WTC11 (cell line): ENCODE results near the gene TMEM62. TPM values are rescaled to one million over a fixed set of nuclear protein-coding genes. Genes with fewer than 3 reads are reported as not detected.

Experiments
- ATAC-seq: fragments of 200-7000 bp; cut with Tn5 transposase; 2 replicates; pipeline ENCODE4 v1.10.0; 2021; ENCODE audit warnings: mild to moderate bottlenecking, moderate library complexity
- CTCF ChIA-PET: fragments of 300-600 bp; sonication (Branson Sonifier 250); formaldehyde crosslinking; loops from one replicate; lab custom pipeline; 2021; ENCODE audit warnings: antibody characterized with exemption; lab: Charles Lee
- POLR2A ChIA-PET: fragments of 350-600 bp; sonication (Branson Sonifier 250); formaldehyde crosslinking; loops from one replicate; lab custom pipeline; 2021; ENCODE audit warnings: antibody characterized with exemption; lab: Charles Lee
- DNase-seq: peaks from one replicate; pipeline ENCODE4 v3.0.0; 2021; ENCODE audit warnings: low spot score
- H3K27ac Mint-ChIP-seq: 2 replicates; pipeline ENCODE4 v1.8.0; 2021; ENCODE audit warnings: mixed read lengths
- H3K27me3 Mint-ChIP-seq: 2 replicates; pipeline ENCODE4 v1.8.0; 2021; ENCODE audit warnings: low read depth, mild to moderate bottlenecking, moderate library complexity, mixed read lengths
- H3K36me3 Mint-ChIP-seq: 2 replicates; pipeline ENCODE4 v1.8.0; 2021; ENCODE audit warnings: mixed read lengths
- H3K4me1 Mint-ChIP-seq: 2 replicates; pipeline ENCODE4 v1.8.0; 2022; ENCODE audit warnings: mixed read lengths
- H3K4me3 Mint-ChIP-seq: 2 replicates; pipeline ENCODE4 v1.8.0; 2021; ENCODE audit warnings: mild to moderate bottlenecking, moderate library complexity, mixed read lengths
- H3K9me3 Mint-ChIP-seq: 2 replicates; pipeline ENCODE4 v1.8.0; 2021; ENCODE audit warnings: mixed read lengths
- FOXP1 ChIP-seq: sonication (generic); formaldehyde crosslinking; IDR thresholded peaks from 2 replicates; pipeline ENCODE4 v1.8.0; 2022; ENCODE audit warnings: missing genetic modification reagents, mild to moderate bottlenecking, moderate library complexity, borderline replicate concordance
- HMGA2 ChIP-seq: fragments of 250-450 bp; sonication (Bioruptor Pico); IDR thresholded peaks from 2 replicates; pipeline ENCODE4 v1.4.0; 2021; ENCODE audit warnings: mild to moderate bottlenecking, moderate library complexity
- NFYB ChIP-seq: sonication (generic); formaldehyde crosslinking; conservative IDR thresholded peaks from 2 replicates; pipeline ENCODE4 v1.8.0; 2022; ENCODE audit warnings: low read depth, missing genetic modification reagents
- NR1H2 ChIP-seq: sonication (generic); formaldehyde crosslinking; IDR thresholded peaks from 2 replicates; pipeline ENCODE4 v1.9.0; 2021; ENCODE audit warnings: mild to moderate bottlenecking, moderate library complexity, missing genetic modification reagents
- NR3C1 ChIP-seq: sonication (generic); formaldehyde crosslinking; conservative IDR thresholded peaks from 2 replicates; pipeline ENCODE4 v1.8.1; 2023; ENCODE audit warnings: low read depth, mild to moderate bottlenecking, missing genetic modification reagents
- SOX15 ChIP-seq: fragments of 250-450 bp; sonication (Bioruptor Pico); IDR thresholded peaks from 2 replicates; pipeline ENCODE4 v1.9.0; 2021; ENCODE audit warnings: mild to moderate bottlenecking
- TCF7 ChIP-seq: sonication (generic); formaldehyde crosslinking; IDR thresholded peaks from 2 replicates; pipeline ENCODE4 v1.8.0; 2022; ENCODE audit warnings: mild to moderate bottlenecking, low read depth, missing genetic modification reagents, moderate library complexity
- TP53 ChIP-seq: sonication (generic); formaldehyde crosslinking; IDR thresholded peaks from 2 replicates; pipeline ENCODE4 v1.8.1; 2023; ENCODE audit warnings: mild to moderate bottlenecking, missing genetic modification reagents
- ZNF219 ChIP-seq: sonication (generic); formaldehyde crosslinking; IDR thresholded peaks from 2 replicates; pipeline ENCODE4 v1.8.0; 2023; ENCODE audit warnings: missing genetic modification reagents, mild to moderate bottlenecking, borderline replicate concordance
- ZNF317 ChIP-seq: sonication (generic); formaldehyde crosslinking; IDR thresholded peaks from 2 replicates; pipeline ENCODE4 v1.8.1; 2023; ENCODE audit warnings: low read depth, mild to moderate bottlenecking, moderate library complexity, missing genetic modification reagents, borderline replicate concordance
- ZNF671 ChIP-seq: fragments of 250-450 bp; sonication (Bioruptor Pico); IDR thresholded peaks from 2 replicates; pipeline ENCODE4 v1.8.0; 2021; ENCODE audit warnings: mild to moderate bottlenecking
- total RNA-seq: library from RNA; stranded (reverse); gene quantifications from 3 replicates; pipeline ENCODE4 v1.2.3, GENCODE V29; 2021
- TF ChIP-seq, protein P1 (sequence below): fragments of 250-450 bp; sonication (Bioruptor Pico); conservative IDR thresholded peaks from 2 replicates; pipeline ENCODE4 v1.9.0; 2021; ENCODE audit warnings: mild to moderate bottlenecking
- TF ChIP-seq, protein P2 (sequence below): sonication (generic); formaldehyde crosslinking; IDR thresholded peaks from 2 replicates; pipeline ENCODE4 v1.8.1; 2022; ENCODE audit warnings: low read depth, mild to moderate bottlenecking, moderate library complexity, missing genetic modification reagents, borderline replicate concordance
- TF ChIP-seq, protein P3 (sequence below): sonication (generic); formaldehyde crosslinking; IDR thresholded peaks from 2 replicates; pipeline ENCODE4 v1.8.1; 2023; ENCODE audit warnings: mild to moderate bottlenecking, missing genetic modification reagents
- TF ChIP-seq, protein P4 (sequence below): sonication (generic); formaldehyde crosslinking; IDR thresholded peaks from 2 replicates; pipeline ENCODE4 v1.8.1; 2023; ENCODE audit warnings: mild to moderate bottlenecking, missing genetic modification reagents, moderate library complexity
- TF ChIP-seq, protein P5 (sequence below): sonication (generic); formaldehyde crosslinking; IDR thresholded peaks from 2 replicates; pipeline ENCODE4 v1.8.1; 2023; ENCODE audit warnings: mild to moderate bottlenecking, missing genetic modification reagents, borderline replicate concordance

Gene TMEM62
- total RNA-seq, 1 experiment from 2014 or later = 5.6 TPM

DNA sequence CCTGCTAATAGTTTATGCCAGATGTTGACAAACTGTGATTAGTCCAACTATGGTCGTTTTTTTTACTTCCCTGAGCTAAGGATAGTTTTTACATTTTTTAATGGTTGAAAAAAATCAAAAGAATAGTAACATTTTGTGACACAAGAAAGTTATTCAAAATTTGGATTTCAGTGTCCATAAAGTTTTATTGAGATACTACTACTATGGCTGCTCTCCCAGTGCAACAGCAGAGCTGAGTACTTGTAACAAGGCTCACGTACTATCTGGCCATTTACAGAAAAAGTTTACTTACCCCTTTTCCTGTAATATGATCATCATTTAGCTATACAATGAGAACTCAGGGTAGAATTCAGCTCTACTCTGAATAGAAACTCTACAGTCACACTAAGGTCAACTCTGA is 11.5 kb upstream of the TMEM62 start (continued):
- TF ChIP-seq, protein P1, sequence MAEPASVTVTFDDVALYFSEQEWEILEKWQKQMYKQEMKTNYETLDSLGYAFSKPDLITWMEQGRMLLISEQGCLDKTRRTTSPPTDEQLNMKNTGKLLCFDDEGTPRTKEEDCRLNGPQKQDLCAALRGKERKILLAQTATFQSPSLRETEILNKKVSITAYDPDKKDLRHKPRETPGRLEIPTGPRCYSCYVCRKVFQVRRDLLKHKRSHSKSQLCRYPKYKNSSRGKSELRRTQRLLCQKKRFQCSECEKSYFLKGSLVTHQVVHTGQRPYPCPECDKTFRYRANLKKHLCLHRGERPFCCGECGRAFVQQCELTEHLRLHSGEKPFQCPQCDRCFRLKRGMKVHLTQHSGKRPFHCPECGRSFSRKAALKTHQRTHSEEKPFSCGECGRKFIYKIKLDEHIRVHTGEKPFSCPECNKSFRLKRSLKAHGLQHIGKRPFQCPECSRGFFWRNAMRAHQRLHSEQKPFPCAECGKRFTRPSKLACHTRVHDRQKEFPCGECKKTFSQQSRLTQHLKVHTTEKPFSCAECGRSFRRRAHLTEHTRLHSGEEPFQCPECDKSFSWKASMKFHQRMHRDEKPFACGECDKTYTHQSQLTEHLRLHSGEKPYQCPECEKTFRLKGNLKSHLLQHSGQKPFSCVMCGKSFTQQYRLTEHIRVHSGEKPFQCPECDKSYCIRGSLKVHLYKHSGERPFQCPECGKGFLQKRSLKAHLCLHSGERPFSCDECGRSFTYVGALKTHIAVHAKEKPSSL (CRISPR knock-in tag) = no peak
- no peak for TF ChIP-seq FOXP1 (CRISPR knock-in tag)
- no peak for TF ChIP-seq ZNF219 (CRISPR knock-in tag)
- no peak for TF ChIP-seq ZNF317 (CRISPR knock-in tag)
- no peak for TF ChIP-seq TCF7 (CRISPR knock-in tag)

DNA sequence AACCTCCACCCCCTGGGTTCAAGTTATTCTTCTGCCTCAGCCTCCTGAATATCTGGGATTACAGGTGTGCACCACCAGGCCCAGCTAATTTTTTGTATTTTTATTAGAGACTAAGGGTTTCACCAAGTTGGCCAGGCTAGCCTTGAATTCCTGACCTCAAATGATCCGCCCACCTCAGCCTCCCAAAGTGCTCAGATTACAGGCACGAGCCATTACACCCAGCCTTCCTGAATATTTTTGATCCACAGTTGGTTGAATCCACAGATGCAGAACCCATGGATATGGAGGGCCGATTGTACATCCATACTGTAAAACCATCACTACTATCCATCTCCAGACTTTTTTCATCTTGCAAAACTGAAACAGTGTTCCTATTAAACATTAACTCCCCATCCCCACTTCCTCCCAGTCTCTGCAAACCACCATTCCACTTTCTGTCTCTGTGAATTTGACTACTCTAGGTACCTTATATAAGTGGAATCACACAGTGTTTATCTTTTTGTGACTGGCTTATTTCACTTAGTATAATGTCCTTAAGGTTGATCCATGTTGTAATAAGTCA is 8.2 kb upstream of the TMEM62 start:
- peaks cover 61% of the 10 kb centered on the region for H3K27me3 Mint-ChIP-seq
- H3K9me3 Mint-ChIP-seq = peaks cover 26% of the 10 kb centered on the region
- ChIA-PET CTCF (interaction anchor here (0.9 kb wide), 1 partner anchor 100 kb away, joined by 3 read pairs; no protein-coding TSS in a partner anchor), POLR2A (no interaction called here)
- no peak for ATAC-seq
- H3K27ac Mint-ChIP-seq = no peak overlapping the region
- H3K4me1 Mint-ChIP-seq = peaks cover 12% of the 10 kb centered on the region
- no peak for DNase-seq
- no peak overlapping the region for H3K4me3 Mint-ChIP-seq
- H3K36me3 Mint-ChIP-seq = peaks cover 6% of the 10 kb centered on the region; the same call in 1 of the 2 replicates
- TF ChIP-seq, protein P2, sequence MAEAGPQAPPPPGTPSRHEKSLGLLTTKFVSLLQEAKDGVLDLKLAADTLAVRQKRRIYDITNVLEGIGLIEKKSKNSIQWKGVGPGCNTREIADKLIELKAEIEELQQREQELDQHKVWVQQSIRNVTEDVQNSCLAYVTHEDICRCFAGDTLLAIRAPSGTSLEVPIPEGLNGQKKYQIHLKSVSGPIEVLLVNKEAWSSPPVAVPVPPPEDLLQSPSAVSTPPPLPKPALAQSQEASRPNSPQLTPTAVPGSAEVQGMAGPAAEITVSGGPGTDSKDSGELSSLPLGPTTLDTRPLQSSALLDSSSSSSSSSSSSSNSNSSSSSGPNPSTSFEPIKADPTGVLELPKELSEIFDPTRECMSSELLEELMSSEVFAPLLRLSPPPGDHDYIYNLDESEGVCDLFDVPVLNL (CRISPR knock-in tag) = no peak
- no peak for TF ChIP-seq NR1H2 (CRISPR knock-in tag)
- TF ChIP-seq, protein P3, sequence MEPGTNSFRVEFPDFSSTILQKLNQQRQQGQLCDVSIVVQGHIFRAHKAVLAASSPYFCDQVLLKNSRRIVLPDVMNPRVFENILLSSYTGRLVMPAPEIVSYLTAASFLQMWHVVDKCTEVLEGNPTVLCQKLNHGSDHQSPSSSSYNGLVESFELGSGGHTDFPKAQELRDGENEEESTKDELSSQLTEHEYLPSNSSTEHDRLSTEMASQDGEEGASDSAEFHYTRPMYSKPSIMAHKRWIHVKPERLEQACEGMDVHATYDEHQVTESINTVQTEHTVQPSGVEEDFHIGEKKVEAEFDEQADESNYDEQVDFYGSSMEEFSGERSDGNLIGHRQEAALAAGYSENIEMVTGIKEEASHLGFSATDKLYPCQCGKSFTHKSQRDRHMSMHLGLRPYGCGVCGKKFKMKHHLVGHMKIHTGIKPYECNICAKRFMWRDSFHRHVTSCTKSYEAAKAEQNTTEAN (CRISPR knock-in tag) = no peak
- TF ChIP-seq ZNF671 (CRISPR knock-in tag) = no peak
- TF ChIP-seq, protein P4, sequence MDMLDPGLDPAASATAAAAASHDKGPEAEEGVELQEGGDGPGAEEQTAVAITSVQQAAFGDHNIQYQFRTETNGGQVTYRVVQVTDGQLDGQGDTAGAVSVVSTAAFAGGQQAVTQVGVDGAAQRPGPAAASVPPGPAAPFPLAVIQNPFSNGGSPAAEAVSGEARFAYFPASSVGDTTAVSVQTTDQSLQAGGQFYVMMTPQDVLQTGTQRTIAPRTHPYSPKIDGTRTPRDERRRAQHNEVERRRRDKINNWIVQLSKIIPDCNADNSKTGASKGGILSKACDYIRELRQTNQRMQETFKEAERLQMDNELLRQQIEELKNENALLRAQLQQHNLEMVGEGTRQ = no peak
- no peak for TF ChIP-seq TP53 (CRISPR knock-in tag)
- TF ChIP-seq HMGA2 (CRISPR knock-in tag) = no peak
- TF ChIP-seq NFYB = no peak
- no peak for TF ChIP-seq SOX15 (CRISPR knock-in tag)
- TF ChIP-seq, protein P5, sequence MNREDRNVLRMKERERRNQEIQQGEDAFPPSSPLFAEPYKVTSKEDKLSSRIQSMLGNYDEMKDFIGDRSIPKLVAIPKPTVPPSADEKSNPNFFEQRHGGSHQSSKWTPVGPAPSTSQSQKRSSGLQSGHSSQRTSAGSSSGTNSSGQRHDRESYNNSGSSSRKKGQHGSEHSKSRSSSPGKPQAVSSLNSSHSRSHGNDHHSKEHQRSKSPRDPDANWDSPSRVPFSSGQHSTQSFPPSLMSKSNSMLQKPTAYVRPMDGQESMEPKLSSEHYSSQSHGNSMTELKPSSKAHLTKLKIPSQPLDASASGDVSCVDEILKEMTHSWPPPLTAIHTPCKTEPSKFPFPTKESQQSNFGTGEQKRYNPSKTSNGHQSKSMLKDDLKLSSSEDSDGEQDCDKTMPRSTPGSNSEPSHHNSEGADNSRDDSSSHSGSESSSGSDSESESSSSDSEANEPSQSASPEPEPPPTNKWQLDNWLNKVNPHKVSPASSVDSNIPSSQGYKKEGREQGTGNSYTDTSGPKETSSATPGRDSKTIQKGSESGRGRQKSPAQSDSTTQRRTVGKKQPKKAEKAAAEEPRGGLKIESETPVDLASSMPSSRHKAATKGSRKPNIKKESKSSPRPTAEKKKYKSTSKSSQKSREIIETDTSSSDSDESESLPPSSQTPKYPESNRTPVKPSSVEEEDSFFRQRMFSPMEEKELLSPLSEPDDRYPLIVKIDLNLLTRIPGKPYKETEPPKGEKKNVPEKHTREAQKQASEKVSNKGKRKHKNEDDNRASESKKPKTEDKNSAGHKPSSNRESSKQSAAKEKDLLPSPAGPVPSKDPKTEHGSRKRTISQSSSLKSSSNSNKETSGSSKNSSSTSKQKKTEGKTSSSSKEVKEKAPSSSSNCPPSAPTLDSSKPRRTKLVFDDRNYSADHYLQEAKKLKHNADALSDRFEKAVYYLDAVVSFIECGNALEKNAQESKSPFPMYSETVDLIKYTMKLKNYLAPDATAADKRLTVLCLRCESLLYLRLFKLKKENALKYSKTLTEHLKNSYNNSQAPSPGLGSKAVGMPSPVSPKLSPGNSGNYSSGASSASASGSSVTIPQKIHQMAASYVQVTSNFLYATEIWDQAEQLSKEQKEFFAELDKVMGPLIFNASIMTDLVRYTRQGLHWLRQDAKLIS = no peak
- no peak for TF ChIP-seq NR3C1 (CRISPR knock-in tag)
